Ecto neural progenitor cell (in vitro differentiated cells): ENCODE measurements around the gene UMOD.
"Not testable (repeated sequence)": the region's sequence is repeated elsewhere in the genome, so short reads cannot be mapped to it uniquely, and the experiment has no call there.

ENCODE experiments used
- DNase-seq: peaks from one replicate; pipeline ENCODE4 v3.0.0-alpha.2; 2018; ENCODE audit warnings: low spot score

Gene UMOD

GRCh38 chr16:20320592-20320991 is 31.9 kb downstream of the UMOD start:
- no peak for DNase-seq

DNA sequence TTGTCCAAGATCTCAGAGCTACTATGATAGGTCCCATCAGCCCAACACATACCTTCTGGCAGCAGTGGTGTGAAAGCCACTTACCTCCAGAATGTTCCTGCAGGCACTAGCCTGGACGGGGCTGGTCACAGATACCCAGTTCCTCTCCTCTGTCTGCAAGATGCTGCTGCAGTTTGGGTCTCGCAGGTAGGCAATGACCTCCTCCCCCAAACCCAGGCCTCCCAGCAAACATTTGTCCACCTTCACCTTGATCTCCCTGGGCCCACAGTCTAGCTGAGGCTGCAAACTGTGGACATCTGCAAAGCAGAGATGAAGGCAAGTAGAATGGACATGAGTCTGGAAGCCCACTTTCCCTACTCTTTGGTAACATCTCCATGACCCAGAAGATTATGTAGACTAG is 32.3 kb downstream of the UMOD start:
- DNase-seq: no peak

DNA sequence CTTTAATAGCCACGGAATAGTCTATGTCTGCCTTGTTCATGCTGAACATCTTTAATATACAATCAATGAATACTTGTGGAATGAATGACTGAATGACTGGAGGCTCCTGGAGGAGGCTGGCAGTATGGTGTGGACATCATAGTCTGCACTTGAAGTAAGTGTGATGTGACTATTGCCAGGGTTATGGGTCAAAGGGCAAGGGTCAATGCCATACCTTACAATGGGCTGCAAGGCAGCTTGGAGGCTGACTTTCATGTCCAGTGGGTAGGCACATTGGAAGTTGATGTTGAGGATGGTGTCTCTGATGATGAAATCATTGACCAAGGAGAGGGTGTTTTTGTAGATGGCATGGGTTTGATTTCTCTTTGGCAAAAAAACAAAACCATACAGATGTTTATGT is 33.1 kb downstream of the UMOD start:
- DNase-seq: no peak

DNA sequence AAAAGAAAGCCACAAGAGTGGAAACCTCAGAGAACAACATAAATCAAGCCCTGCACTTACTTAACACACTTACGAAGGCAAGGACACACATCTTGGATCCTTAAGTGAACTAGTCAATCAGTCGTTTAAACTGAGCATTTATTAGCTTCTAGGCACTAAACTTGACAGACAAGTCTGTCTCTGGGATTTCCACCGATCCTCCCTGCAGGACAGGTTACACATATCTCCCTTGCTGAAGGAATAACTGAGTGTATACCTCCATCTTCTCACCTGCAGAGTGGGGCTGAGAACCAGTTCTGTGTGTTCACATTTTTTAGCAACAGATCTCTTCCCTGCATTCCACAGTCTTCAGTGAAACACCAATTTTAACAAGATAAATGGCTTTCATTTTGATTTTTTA is 34.1 kb downstream of the UMOD start:
- DNase-seq: no peak

GRCh38 chr16:20318006-20318405 is 34.5 kb downstream of the UMOD start:
- DNase-seq: no peak

- no peak for DNase-seq
Observed at GRCh38 chr16:20317117-20317516, 35.4 kb downstream of the UMOD start.

DNA sequence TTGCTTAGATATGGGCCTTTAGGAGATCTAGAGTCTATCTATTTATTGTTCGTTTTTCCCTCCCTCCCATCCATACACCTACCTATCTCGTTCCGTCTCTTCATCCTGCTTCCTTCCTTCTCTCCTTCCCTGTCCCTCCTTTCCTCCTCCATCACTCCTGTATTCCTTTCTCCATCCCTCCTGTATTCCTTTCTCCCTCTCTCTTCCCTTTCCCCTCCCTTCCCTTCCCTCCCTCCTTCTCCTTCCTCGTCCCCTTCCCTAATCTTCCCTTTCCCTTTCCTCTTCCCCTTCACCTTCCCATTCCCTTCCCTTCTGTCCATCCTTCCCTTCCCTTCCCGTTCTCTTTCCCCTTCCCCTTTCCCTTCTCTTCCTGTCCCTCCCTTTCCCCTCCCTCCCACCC is 35.8 kb downstream of the UMOD start:
- DNase-seq: no peak

- no peak for DNase-seq
Observed at GRCh38 chr16:20315764-20316163, 36.8 kb downstream of the UMOD start.

GRCh38 chr16:20314575-20314974 is 37.9 kb downstream of the UMOD start:
- DNase-seq: no peak

- DNase-seq: no peak
Observed at GRCh38 chr16:20313741-20314140, 38.8 kb downstream of the UMOD start.

GRCh38 chr16:20312536-20313095 is 39.9 kb downstream of the UMOD start:
- not testable (repeated sequence) for DNase-seq

GRCh38 chr16:20311548-20311947 is 41.0 kb downstream of the UMOD start:
- no peak for DNase-seq

- DNase-seq: no peak
Observed at GRCh38 chr16:20310421-20311395, 41.8 kb downstream of the UMOD start.

GRCh38 chr16:20309786-20310185 is 42.7 kb downstream of the UMOD start:
- DNase-seq: no peak

GRCh38 chr16:20308801-20309590 is 43.5 kb downstream of the UMOD start:
- no peak for DNase-seq

DNA sequence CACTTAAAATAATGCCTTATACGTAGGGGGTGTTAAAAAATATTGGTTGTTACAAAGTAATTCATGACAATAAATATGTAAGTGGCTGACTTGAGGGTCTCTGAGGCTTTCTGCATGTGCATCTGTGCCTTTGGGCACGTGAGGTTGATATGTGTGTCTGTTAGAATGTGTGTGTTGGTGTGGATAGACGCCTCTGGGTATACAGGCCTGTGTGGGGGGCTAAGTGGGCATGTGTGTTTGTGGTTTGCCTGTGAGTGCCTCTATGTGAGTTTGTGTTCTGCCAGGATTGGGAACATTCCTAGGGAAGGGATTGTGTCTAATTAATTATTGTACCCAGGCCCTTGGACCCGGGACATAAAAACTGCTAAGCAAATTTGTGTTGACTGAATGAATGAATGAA is 44.2 kb downstream of the UMOD start:
- no peak for DNase-seq

DNA sequence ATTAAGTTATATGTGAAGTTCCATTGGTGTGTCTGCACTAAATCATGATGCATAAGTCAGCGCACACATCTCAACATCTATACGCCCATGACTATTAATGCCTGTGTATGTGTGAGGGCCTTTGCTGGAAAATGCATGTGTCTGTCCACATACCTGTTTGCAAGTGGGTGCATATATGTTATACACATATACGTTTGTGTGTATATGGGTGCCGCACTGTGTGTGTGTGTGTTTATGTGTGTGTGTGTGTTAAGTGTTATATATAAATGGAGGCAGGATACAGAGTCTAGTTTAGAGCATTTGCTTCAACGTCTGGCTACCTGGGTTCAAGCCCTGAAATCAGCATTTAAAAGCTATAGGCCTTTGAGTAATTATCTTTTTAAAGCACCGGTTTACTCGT is 44.7 kb downstream of the UMOD start:
- no peak for DNase-seq

- no peak for DNase-seq
Observed at GRCh38 chr16:20307240-20307671, 45.3 kb downstream of the UMOD start.

GRCh38 chr16:20306401-20306800 is 46.1 kb downstream of the UMOD start:
- DNase-seq: no peak

- DNase-seq: no peak
Observed at GRCh38 chr16:20303012-20303411, 49.5 kb downstream of the UMOD start.

DNA sequence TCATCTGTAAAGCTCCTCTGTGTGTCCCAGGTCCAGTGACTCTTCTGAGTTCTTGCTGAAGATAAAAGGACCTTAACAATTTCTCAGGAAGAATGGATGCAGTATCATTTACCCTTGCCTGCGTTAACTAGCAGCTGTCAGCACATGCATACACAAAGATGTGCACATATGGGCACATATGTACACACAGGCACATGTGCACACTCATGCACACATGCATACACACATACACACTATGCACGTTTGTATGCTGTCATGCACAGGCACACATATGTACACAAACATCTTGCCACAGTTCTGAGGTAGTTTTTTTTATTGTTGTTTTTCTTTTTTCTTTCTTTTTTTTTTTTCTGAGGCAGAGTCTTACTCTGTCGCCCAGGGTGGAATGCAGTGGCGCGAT is 50.1 kb downstream of the UMOD start:
- no peak for DNase-seq

GRCh38 chr16:20301840-20302239 is 50.7 kb downstream of the UMOD start:
- DNase-seq: no peak
